ENCODE results near the gene FIGN. TPM values are rescaled to one million over a fixed set of nuclear protein-coding genes. Genes with fewer than 3 reads are reported as not detected.

The FIGN gene
- total RNA-seq, 1 experiment from 2014 or later, result not detected

DNA sequence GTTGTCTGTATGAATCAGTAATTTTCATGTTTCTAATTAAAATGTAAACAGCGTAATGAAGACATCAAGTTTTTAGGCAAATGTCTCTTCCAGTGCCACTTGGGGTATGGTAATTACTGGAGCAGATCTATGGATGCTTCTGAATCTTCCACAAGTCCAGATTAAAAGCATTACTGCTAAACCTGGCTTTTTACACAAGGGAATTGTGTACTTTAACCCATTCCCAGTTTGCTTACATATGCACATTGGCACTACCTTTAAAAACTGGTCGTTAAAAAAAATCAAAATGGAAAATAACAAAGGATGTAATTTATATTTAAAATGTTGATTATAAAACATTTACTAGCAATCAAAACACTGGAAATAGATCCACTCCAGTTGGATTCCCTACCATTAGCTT, 19.7 kb downstream of the FIGN start:
- peaks cover 9% of the 10 kb centered on the region for H3K4me1 Mint-ChIP-seq (ENCODE audit: low read depth, unreplicated experiment)
- no peaks in the 10 kb centered on the region for H3K27me3 ChIP-seq (replicated peaks; ENCODE audit: control insufficient read depth, insufficient read depth, low read length)
- DNase-seq, result no peak

DNA sequence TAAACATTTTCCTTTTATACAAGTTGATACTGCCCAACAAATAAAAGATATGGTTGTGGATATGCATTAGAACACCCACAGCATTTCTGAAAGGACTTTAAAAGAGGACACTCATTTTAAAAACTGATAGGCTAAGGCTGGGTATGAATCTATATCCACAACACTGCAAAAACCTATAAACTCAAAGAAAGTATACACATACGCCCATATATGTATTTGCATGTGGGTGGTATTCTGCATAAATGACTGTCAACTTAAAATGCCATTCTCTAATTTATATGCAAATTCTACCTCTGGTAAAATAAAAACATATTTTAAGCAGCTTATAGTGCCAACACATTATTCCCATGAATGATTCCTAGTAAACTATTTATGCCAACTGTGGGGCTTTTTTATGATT, 20.1 kb downstream of the FIGN start:
- Mint-ChIP-seq H3K4me1 (ENCODE audit: low read depth, unreplicated experiment) (peaks cover 9% of the 10 kb centered on the region), H3K9me3 (ENCODE audit: unreplicated experiment) (no peaks in the 10 kb centered on the region), H3K27me3 (ENCODE audit: insufficient read depth, unreplicated experiment) (no peaks in the 10 kb centered on the region), H3K27ac (ENCODE audit: unreplicated experiment) (no peak overlapping the region), H3K4me3 (ENCODE audit: unreplicated experiment) (no peak overlapping the region), H3K36me3 (ENCODE audit: insufficient read depth, unreplicated experiment) (no peaks in the 10 kb centered on the region)
- ChIA-PET POLR2A (no interaction called here), CTCF (no interaction called here)
- intact Hi-C loops (cut with micrococcal nuclease; ENCODE audit: unreplicated experiment), result no loop called here
- TF ChIP-seq CTCF (IDR thresholded peaks at IDR 0.05; ENCODE audit: insufficient read depth in 1 of 2, low read depth in 1 of 2, low read length in 1 of 2, severe bottlenecking in 1 of 2, unreplicated experiment in 1 of 2), result no peak
- no peak overlapping the region for H3K4me3 ChIP-seq (ENCODE audit: low read depth, low read length)
- DNase-seq, result no peak
- H3K27me3 ChIP-seq (replicated peaks; ENCODE audit: control insufficient read depth, insufficient read depth, low read length), result no peaks in the 10 kb centered on the region
- peaks cover 12% of the 10 kb centered on the region for H3K4me1 ChIP-seq
- H3K9me3 ChIP-seq, result no peaks in the 10 kb centered on the region
- H3K36me3 ChIP-seq (ENCODE audit: control insufficient read depth, insufficient read depth, low read length), result no peaks in the 10 kb centered on the region
- no TSS peak for BruUV-seq (replicated peaks)

More for the DNA sequence above, 19.7 kb downstream of the FIGN start:
- intact Hi-C loops (cut with micrococcal nuclease; ENCODE audit: unreplicated experiment), result no loop called here
- H3K27ac Mint-ChIP-seq (ENCODE audit: unreplicated experiment), result no peak overlapping the region
- ChIA-PET POLR2A (no interaction called here), CTCF (no interaction called here)
- H3K9me3 Mint-ChIP-seq (ENCODE audit: unreplicated experiment), result no peaks in the 10 kb centered on the region
- H3K36me3 Mint-ChIP-seq (ENCODE audit: insufficient read depth, unreplicated experiment), result no peaks in the 10 kb centered on the region
- no peak overlapping the region for H3K4me3 Mint-ChIP-seq (ENCODE audit: unreplicated experiment)
- H3K27me3 Mint-ChIP-seq (ENCODE audit: insufficient read depth, unreplicated experiment), result no peaks in the 10 kb centered on the region
- peaks cover 12% of the 10 kb centered on the region for H3K4me1 ChIP-seq
- TF ChIP-seq CTCF (IDR thresholded peaks at IDR 0.05; ENCODE audit: insufficient read depth in 1 of 2, low read depth in 1 of 2, low read length in 1 of 2, severe bottlenecking in 1 of 2, unreplicated experiment in 1 of 2), result no peak
- H3K9me3 ChIP-seq, result no peaks in the 10 kb centered on the region
- BruUV-seq (replicated peaks), result no TSS peak
- H3K4me3 ChIP-seq (ENCODE audit: low read depth, low read length), result no peak overlapping the region
- no peaks in the 10 kb centered on the region for H3K36me3 ChIP-seq (ENCODE audit: control insufficient read depth, insufficient read depth, low read length)

GRCh38 chr2:163715199-163715598, 20.6 kb downstream of the FIGN start:
- Histone ChIP-seq H3K9me3 (no peaks in the 10 kb centered on the region), H3K36me3 (ENCODE audit: control insufficient read depth, insufficient read depth, low read length) (no peaks in the 10 kb centered on the region), H3K4me1 (peaks cover 12% of the 10 kb centered on the region), H3K4me3 (ENCODE audit: low read depth, low read length) (no peak overlapping the region), H3K27me3 (replicated peaks; ENCODE audit: control insufficient read depth, insufficient read depth, low read length) (no peaks in the 10 kb centered on the region)
- H3K9me3 Mint-ChIP-seq (ENCODE audit: unreplicated experiment), result no peaks in the 10 kb centered on the region
- POLR2A ChIA-PET, result no interaction called here
- H3K4me3 Mint-ChIP-seq (ENCODE audit: unreplicated experiment), result no peak overlapping the region
- no TSS peak for BruUV-seq (replicated peaks)
- no peak for DNase-seq
- no peaks in the 10 kb centered on the region for H3K36me3 Mint-ChIP-seq (ENCODE audit: insufficient read depth, unreplicated experiment)
- no peaks in the 10 kb centered on the region for H3K27me3 Mint-ChIP-seq (ENCODE audit: insufficient read depth, unreplicated experiment)
- CTCF ChIA-PET, result no interaction called here
- TF ChIP-seq CTCF (IDR thresholded peaks at IDR 0.05; ENCODE audit: insufficient read depth in 1 of 2, low read depth in 1 of 2, low read length in 1 of 2, severe bottlenecking in 1 of 2, unreplicated experiment in 1 of 2), result no peak
- peaks cover 9% of the 10 kb centered on the region for H3K4me1 Mint-ChIP-seq (ENCODE audit: low read depth, unreplicated experiment)
- H3K27ac Mint-ChIP-seq (ENCODE audit: unreplicated experiment), result no peak overlapping the region
- intact Hi-C loops (cut with micrococcal nuclease; ENCODE audit: unreplicated experiment), result no loop called here
